Measurements from ENCODE around the gene CDON.
"Not testable (repeated sequence)": the region's sequence is repeated elsewhere in the genome, so short reads cannot be mapped to it uniquely, and the experiment has no call there.

Gene CDON

DNA sequence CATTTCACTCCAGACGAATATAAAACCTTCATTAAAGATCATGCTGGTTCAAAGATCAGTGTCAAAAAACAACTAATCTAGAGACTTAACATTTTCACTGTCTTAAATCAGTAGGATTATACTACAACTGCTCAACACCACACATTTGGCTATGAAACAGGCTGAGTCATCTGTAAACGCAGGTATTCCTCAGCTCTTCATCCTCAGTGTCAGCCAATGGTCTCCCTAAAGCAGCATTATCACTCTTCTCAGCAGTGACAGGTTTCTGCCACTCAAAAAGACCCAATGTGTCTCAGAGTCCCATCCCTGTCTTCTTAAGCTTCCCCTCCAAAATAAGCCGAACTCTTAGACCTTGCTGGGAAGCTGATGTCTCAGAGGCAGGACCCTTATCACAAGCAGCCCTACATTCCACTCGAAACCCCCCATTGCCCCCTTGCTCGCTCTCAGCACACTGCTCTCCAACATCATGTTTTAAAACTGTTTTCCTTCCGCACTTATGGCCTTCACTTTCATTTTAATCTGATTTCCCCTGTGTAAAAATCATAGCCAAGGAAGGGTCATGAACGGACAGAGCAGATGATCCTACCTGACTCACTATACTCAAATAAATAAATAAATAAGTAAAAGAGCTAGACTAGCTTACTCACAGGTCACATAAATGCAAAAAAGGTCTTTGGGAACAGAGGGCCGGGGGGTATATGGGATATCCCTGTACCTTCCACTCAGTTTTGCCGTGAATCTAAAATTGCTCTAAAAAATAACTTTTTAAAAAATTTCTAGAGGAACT lies 23.0 kb downstream of the CDON start:
- peak in 1 of 5 donors; percentile 23 for DNase-seq

DNA sequence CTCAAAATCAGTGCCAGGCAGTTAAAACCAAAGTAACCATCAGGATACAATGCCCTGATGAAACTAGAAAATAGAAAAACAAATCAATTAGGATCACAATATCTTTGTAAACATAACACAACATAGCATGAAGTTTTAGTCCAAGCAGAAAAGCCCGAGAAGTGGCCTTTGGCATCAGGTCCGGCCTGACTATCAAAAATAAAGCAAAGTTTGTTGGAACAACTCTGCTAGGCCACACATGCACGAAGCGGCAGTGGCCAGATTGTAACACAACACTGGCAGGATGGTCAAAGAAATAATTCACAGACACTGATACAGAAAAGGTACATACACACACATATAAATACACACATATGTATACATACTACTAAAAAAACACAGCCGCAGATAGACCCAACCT lies 26.9 kb downstream of the CDON start:
- no peak for DNase-seq

GRCh38 chr11:126034933-126035425 lies 27.7 kb downstream of the CDON start:
- DNase-seq: no peak

- no peak for DNase-seq
Measured at GRCh38 chr11:126034039-126034932, 28.4 kb downstream of the CDON start.

- DNase-seq: no peak
Measured at GRCh38 chr11:126032375-126032774, 30.3 kb downstream of the CDON start.

DNA sequence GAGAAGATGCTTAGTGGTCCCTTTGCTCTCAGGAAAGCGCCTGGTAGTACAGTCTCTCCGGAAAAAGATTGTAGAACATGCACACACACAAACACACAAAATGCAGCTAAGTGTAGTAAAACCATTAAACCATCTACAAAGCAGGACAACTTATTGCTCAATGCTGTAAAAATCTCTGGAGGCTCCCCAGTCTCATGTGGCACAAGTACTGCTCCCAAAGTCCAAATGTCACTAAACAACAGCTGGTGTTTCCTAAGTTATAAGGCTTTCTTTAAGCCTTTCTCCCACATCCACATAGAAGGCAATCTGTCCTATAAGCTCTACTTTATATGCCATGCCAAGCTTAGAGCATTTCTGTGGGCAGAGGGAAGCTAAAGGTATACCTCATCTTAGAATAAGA lies 32.9 kb downstream of the CDON start:
- DNase-seq: no peak

- no peak for DNase-seq
Measured at GRCh38 chr11:126029237-126029636, 33.4 kb downstream of the CDON start.

DNA sequence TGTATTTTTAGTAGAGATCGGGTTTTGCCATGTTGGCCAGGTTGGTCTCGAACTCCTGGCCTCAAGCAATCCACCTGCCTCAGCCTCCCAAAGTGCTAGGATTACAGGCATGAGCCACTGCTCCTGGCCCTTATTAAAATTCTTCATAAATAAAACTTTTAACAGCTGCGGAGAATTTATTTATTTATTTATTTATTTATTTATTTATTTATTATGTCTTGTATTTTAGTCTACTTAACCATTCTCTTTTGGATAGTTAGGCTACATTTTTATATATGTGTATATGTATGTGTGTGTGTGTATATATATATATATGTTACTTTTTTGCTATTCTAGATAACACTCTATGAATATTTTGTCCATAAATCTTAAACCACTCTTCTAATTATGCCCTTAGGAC lies 34.1 kb downstream of the CDON start:
- not testable (repeated sequence) for DNase-seq

DNA sequence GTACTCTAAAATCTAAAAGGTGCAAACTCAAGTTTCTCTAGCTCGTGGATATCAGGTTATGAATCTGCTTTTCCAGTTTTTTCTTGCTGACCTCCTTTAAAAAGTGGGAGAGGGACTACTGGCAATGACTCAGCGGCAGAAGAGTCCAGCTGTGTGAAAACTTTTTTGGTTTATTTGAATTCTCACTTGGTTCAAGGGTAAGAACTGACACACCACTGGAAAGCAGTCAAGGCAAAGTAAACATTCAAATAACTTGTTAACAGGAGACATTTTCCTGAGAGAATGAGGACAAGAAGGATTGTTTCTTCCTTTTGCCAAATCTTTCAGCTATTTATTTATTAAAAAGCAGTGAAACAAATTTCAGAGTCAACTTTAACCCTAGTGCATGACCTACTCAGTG lies 36.1 kb downstream of the CDON start:
- no peak for DNase-seq

DNA sequence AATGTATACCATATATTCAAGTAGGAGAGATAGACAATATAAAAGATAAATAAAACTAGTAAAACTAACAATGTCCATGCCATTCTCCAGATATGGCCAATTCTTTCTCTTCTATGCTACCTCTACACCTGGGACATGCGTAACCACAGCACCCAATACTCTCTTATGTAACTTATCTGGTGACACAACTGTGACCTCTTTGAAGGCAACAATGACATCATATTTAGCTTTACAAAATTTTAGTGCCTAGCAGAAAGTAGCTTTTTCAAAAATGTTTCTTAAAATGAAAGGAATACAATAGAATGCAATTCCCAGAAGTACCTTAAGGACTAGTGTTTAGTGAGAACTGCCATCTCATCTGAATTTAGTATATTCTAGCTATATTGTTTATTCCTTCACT lies 36.8 kb downstream of the CDON start:
- DNase-seq: no peak

- DNase-seq: no peak
Measured at GRCh38 chr11:126024123-126024522, 38.5 kb downstream of the CDON start.

DNA sequence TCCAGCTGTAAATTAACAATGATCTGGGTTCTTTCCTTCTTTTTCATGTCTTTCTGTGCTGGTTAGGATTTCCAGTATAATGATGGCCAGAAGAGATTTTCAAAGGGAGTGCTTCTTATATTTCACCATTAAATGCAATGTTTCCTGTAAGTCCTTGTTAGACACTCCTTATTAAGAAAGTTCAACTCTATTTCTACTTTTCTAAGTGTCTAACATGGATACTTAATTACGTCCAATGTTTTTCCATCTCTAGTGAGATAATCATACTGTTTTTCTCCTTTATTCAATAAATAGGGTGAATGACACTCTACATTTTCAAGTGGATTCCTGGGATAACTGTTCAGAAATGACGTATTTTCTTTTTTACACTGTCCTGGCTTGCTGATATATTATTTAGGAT lies 49.8 kb downstream of the CDON start:
- DNase-seq: no peak

DNA sequence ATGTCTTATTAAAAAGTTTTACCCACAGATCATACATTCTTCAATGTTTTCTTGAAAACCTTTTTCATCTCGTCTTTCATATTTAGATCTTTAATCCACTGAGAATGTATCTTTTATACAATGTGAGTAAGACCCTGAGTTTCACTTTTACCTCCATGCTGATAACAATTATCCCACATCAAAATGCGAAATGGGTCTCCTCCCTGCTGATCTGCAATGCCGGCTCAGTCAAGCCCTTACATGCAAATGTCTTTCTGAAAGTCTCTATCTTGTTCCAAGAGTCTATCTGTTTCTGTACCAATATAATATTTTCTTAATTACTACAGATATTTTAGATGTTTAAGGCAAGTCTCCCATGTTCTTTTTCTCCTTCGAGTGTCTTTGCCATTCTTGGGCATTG lies 50.9 kb downstream of the CDON start:
- DNase-seq: no peak

DNA sequence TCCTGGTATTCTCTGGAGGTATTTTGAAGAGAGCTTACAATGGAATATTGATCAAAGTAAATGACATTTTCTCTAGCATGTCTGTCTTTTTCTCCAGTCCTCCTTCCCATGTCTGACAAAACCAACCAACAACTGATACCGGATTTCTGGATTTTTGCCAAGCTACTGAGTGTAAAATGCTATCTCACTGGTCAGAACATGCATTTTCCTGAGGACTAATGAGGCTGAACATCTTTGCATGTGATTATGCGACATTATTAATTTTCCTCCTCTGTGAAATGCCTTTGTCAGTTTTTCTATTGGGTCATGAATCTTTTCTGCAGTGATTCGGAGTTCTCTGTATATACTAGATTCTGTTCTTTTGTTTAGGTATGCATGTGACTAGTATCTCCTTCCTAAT lies 51.4 kb downstream of the CDON start:
- DNase-seq: no peak

- no peak for DNase-seq
Measured at GRCh38 chr11:126008956-126009355, 53.7 kb downstream of the CDON start.

- no peak for DNase-seq
Measured at GRCh38 chr11:126007238-126007637, 55.4 kb downstream of the CDON start.

GRCh38 chr11:126006068-126006467 lies 56.6 kb downstream of the CDON start:
- DNase-seq: no peak

- DNase-seq: no peak
Measured at GRCh38 chr11:126002181-126002580, 60.5 kb downstream of the CDON start.

- no peak for DNase-seq
Measured at GRCh38 chr11:125999234-125999880, 63.3 kb downstream of the CDON start.

DNA sequence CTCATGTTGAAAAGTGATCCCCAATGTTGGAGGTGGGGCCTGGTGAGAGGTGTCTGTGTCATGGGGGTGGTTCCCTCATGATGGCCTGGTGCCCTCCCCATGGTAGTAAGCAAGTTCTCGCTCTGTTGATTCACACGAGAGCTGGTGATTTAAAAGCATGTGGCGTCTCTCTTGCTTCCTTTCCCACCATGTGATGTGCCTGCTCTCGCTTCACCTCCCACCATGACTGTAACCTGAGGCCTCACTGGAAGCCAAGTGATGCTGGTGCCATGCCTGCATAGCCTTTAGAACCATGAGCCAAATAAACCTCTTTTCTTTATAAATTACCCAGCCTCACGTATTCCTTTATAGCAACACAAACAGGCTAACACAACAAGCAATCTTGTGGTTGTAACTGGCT lies 64.4 kb downstream of the CDON start:
- DNase-seq: no peak

- DNase-seq: no peak
Measured at GRCh38 chr11:125995313-125995712, 67.4 kb downstream of the CDON start.

DNA sequence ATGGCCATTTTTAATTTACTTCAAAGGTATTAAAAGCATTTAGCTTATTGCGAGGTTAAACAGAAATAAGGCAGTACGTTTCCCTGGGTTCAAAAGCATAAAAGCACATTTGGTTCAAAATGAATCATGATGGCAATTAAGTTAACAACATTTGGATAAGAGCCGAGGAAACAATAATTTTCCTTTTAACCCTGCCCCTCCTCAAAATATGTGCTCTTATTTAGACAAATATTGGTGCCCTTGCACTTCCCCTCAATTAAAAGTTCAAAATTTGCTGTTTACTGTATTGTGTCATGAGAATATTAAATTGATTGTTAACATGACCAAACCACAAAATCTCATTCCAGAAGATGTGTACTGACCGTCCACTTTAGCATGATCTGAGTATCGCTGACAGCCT lies 68.2 kb downstream of the CDON start:
- DNase-seq: no peak

GRCh38 chr11:125992893-125993292 lies 69.8 kb downstream of the CDON start:
- DNase-seq: no peak
